HG02970 (cell line): ENCODE results near the gene QARS1.

ENCODE experiments used
- ATAC-seq: cut with Tn5 transposase; IDR thresholded peaks from one replicate; pipeline ENCODE4 v1.9.1; 2021; ENCODE audit warnings: mild to moderate bottlenecking, moderate library complexity, moderate number of reproducible peaks; ENCODE audit not compliant: unreplicated experiment, low FRiP score

Gene QARS1

GRCh38 chr3:49121132-49121736, 16.7 kb upstream of the QARS1 start:
- ATAC-seq: no peak

DNA sequence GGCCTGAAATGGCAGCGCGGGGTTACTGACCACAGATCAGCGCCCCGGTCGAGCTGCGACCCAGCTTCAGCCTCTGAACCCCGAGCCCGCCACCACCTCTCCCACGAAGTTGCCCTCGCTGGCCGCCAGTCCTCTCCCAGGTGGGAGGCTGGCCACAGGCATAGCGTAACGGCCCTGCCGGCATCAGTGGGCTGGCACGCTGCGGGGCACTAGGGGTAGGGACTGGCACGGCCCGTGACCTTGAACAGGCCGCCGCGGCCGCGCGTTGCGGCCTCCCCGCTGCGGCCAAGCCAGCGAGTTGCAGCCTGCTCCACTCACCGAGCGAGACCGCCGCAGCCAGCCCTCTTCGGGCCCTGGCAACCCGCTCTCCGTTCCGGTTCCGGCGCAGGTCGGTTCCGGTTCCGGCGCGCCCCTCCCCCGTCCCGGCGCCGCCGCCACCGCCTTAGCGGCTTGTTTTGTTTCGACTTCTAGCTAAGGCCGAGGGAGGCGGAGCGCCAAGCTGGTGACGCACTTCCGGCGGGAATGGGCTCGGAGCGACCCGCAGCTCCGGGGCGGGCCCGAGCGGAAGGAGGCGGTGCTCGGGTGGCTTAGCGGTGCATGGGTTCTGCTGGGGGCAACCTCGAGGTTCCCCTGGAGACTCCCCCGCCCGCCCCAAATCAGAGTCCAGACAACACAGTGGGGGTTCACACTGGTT, 16.0 kb upstream of the QARS1 start, which contains the start of gene USP19:
Gene USP19, minus strand, starts transcription at position 386 of the 694 bp plus-strand sequence. CDS start 1,678 bp downstream, outside the sequence.
- ATAC-seq: peak; percentile 65

DNA sequence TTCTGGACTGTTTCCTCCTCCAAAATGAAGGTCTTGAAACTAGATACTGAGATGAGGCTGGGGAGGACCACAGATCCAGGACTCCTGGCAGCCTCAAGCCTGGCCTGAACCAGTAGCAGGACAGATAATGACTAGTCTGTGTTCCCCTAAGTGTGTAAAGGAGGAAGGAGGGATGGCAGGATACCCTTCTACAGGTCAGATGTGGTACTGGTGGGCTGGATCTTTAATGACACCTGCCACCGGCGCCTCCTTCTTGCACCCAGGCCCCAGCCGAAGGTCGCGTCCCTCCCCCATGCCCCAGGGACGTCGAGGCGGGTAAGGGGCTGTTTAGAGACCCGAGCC, 15.5 kb upstream of the QARS1 start:
- peak; percentile 7 for ATAC-seq

GRCh38 chr3:49119439-49119838, 14.9 kb upstream of the QARS1 start:
- no peak for ATAC-seq

GRCh38 chr3:49119036-49119435, 14.5 kb upstream of the QARS1 start:
- no peak for ATAC-seq

DNA sequence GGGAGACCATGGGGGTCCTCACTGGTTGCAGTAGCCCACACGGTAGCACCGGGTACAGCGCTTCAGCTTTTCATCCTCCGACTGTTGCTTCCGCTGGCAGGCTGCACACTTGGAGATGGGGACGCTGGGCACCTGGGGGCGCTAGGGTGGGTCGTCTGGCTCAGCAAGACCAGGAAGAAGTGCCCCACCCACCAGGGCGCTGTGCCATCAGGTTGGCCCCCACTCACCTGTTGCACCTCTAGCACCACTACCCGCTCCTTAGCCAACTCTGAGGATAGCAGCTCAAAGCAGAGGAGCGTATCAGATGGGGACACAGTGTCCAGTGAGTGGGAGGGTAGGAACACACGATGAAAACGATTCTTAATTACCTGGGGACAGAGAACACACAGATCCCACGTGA, 7.7 kb upstream of the QARS1 start:
- no peak for ATAC-seq

GRCh38 chr3:49111347-49111746, 6.8 kb upstream of the QARS1 start:
- no peak for ATAC-seq

GRCh38 chr3:49110780-49111179, 6.2 kb upstream of the QARS1 start:
- ATAC-seq: no peak

GRCh38 chr3:49108346-49108745, 3.8 kb upstream of the QARS1 start:
- no peak for ATAC-seq

- no peak for ATAC-seq
These were observed 518 bp downstream of the QARS1 start for GRCh38 chr3:49104052-49104426.

- ATAC-seq: no peak
These were observed 4.4 kb downstream of the QARS1 start for GRCh38 chr3:49100046-49100615.

- no peak for ATAC-seq
These were observed 5.5 kb downstream of the QARS1 start for GRCh38 chr3:49098910-49099630.

DNA sequence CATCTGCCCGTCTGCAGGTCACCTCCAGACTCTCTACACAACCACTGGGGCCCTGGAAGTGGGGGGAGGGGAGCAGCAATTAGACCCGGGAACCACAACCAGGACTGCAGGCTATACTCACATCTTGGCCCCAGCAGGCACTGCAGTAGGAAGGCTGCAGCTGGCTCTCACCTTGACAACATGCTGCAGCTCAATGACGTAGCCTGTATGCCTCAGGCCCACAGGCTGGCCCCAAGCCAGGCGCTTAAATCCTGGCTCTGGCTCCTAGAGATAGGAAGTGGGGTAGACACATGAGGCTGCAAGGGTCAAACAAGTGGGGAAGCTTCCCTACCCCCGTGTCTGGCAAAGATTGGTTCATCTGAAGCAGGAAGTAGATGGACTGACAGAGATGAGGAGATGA, 6.1 kb downstream of the QARS1 start:
- no peak for ATAC-seq

DNA sequence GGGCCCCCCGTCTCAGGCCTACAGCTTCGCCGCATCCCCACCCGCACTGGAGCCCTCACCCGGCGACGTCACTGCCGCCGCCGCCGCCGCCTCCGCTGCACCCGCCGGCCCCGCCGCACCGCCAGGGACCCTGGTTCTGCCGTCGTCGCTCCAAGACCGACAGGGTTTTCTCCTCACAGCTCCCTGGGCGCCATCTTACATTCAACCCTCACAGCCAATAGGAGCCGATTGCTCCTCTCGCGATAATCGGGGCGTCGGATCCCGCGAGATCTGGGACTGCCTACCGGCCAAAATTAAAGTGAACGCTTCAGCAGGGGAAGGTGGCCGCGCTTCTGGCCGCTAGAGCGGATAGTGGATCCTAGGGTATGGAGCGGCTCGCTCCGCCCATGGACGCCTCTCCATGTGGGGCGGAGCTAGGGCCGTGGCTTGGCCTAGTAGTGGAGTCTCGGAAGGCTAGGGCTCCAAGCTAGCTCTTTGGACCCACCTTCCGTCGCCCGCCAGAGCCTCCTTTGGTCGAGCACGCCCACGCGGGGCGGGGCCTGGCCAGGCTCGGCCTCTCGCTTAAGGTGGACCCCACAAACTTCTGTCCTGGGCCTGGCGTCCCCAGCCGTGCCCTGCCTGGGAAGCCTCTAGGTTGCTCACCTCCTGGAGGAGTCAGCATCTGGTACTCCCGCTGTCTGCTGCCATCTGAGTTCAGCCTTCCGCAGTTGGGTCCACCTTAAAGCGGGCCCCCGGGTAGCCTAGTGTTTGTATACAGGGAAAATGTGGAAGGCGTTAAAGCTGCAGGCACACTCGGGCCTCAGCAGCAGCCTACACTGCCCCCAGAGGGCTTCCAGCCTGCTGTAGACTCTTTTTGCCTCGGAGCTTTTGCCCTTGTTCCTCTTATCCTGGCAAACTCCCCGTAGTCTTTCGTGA, 10.4 kb downstream of the QARS1 start, which contains the start of gene QRICH1:
Gene QRICH1, minus strand, starts transcription at position 219 of the 915 bp plus-strand sequence. CDS start 17,054 bp downstream, outside the sequence.
- peak; percentile 79 for ATAC-seq

DNA sequence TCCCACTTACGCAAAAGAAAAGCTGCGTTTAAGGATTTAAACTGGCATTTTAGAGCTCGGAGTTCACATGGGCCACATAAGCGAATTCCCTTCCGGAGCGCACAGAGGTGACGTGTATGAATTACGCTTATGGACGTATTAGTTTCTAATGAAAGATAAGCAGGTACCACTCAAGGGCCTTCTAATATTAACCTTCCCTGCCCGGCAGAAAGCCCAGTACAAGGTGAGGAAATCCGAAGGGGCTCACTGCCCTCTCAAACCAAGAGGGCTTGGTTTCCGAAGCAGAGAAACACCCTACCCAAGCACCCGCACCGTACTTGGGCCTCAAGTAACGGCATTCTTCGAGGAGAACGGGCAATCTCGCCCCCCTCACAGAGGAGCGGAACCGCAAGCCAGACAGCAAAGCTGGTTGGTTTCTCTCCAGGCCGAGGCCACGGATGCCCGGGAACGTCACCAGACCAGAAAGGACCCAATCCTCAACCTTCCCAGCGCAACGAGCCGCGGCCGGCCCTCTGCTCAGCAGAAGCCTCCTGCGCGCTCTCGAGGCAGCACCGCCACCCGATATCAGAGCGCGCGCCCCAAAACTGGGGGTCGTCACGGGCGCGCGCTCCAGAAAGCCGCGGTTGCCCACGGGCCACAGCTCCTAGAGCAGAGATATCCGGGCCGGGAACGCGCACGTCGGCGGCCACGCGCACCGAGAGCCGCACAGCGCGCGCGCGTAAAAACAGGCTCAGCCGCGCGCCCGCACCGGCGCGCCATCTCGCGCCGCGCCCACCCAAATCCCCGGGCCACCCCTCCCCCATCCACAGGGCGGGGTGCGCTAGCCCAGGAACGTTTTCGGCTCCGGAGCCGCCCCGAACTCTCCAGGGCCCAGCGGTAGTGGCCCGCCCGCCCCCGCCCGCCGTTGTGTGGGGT, 11.4 kb downstream of the QARS1 start:
- ATAC-seq: peak; percentile 51

GRCh38 chr3:49081429-49081828, 23.1 kb downstream of the QARS1 start:
- ATAC-seq: no peak

DNA sequence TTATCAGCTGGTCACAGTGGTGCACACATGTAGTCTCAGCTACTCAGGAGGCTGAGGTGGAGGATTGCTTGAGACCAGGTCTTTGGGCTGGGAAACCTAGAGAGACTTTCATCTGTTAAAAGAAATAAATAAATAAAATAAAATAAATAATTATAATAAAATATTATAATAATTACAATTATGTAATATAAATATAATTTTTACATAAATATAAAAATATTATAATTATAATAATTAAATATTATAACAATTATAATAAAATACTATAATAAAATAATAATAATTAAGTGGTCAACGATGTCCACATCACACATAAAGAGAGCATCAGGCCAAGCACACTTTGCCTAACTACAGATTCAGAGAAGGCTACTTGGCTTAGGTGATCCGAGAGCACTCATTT, 25.3 kb downstream of the QARS1 start:
- no peak for ATAC-seq

- no peak for ATAC-seq
These were observed 27.9 kb downstream of the QARS1 start for GRCh38 chr3:49076646-49077045.

DNA sequence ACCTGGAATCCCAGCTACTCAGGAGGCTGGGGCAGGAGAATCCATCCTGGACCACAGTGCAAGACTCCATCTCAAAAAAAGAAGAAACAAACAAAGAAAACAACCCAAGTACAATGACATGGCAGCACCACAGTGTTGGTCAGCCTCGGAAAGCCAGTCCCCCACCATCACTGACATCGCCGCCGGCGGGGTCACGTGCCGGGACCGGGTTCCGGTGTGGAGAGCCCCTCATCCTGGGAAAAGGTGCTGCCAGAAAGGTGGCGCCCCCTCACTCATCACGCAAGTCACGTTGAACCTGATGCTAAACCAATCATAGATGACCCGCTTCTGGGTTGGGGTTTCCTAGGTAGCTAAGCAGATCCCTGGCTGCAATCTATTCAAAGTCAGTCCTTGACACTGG, 28.4 kb downstream of the QARS1 start:
- ATAC-seq: no peak
